ENCODE measurements around the gene IFT43.

The IFT43 gene

DNA sequence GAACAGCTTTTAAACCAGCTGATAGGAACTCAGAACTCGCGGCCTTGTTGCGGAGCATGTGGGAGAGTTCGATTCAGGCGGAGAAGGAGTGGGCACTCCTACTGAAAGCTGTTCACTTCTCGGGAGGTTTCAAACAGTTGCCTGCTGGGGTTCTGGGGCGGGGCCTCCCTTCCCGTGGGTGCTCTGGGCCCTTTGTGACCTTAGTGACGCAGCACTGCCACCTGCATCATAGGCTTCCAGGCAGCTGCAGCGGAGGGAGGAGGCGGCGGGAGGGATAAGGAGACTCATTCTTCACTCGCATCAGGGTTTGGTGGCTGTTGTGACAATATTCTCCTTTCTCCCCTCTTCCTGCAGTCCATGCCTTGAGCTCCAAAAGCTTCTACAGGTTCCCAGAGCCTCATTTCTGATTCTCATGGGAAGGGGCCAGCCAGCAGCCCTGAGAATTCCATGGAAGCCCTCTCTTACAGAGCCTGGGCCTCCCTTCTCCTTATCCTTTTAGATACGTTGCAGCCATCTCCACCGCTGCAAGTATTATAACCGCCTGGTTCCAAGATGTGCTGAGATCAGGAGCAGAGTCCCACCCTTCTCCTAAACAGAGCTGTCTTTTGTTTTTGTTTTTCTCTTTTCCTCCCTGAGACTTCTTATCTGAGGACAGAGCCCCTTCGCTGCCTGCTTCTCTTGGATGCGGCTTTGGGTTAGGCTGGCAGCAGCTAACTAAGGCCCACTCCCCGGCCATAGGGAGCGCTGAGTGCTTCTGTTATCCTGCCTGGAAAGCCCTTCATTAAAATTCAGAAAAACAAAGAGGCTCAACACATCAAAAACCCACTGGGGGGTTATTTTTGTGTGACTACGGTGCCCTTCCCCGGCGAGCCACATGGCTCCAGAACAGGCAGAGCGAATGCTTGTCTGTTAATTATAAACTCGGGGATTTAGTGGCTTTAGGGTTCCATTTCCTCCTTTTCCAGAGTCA lies 98.5 kb downstream of the IFT43 start:
- DNase-seq, result no peak

DNA sequence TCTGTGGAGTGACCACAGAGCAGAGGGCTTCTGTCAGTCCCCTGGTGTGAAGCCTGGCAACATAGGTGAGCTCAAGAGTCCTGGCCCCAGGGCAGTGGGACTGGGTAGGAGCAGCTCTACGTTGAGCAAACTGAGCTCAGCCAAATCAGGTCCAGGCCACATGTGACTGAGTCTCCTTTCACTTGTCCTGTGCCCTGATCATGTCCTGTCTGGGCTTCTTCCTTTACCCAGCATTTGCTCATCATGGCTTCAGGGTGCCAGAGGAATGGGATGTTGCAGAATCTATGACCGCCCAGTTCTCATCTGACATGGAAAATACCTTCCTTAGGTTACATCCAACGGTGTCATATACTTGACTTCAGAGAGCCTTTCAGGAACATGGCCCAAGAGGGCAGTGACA lies 99.8 kb downstream of the IFT43 start:
- no peak for DNase-seq

DNA sequence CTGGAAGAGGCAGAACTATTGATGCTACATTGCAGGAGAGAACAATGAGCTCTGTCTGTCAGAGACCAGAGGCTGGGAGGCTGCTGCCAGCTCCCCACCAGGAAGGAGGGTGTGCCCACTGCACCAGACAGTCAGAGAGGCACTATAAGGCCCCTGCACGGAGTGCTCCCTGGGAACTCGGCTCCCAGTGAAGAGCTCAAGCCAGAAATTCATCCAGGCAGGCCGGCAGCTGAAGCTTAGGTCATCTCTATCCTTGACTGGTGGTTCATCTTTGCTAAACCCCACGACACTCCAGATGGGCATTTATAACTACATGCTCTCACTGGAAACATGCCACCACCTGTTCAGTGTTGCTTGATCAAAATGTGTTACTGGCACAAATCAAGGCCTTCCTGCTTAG lies 101.1 kb downstream of the IFT43 start:
- DNase-seq, result no peak

DNA sequence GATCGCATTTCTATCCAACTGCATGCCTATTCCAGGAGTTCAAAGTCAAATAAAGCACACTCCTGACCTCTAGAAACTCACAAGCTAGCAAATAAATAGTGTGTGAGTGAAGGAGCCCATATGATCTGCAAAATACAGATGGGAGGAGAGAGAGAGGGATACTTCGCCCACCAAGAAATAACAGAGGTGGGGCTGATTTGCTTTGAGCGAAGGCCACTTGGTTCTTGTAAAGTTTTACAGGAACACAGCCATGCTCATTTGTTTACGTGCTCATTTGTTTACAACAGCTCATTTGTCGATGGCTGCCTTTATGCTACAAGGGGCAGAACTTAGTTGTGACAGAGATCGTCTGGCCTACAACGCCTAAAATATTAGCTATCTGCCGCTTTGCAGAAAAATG lies 102.8 kb downstream of the IFT43 start:
- no peak for DNase-seq

DNA sequence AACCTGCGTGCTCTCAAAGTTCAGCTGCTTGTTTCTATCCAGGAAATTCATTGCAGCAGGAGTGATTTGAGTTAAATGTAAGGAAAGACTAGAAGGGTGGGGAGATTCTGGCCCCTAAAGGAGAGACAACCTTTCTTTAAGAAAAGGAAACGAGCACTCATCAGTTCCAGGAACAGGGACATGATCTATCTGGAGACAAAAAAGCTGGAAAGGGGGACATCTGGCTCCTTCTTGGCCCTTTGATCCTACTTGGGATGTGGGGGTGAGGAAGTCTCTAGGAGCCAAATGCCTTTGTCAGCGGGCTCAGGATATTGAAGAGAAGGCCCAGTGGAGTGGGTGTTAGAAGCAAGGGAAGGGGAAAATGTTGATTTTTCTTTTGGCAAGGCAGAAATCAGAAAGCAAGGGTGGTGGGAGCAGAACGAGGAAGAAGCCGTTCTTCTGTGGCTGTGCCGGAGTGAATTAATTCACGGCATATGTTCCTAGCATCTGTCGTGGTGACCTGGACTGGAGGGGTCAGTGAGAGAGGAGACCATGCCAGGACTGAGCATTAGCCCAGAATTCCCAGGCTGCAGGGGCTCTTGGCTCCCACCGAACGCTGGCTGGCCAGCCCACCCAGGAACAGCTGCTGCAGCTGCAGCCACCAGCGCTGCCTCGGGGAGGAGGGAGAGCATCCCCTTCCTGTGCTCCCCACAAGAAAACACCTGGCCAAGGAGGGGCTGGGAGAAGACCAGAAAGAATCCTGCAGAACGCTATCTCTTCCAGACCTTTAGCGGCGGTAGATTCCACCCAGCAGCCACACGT lies 103.4 kb downstream of the IFT43 start:
- DNase-seq, result no peak

DNA sequence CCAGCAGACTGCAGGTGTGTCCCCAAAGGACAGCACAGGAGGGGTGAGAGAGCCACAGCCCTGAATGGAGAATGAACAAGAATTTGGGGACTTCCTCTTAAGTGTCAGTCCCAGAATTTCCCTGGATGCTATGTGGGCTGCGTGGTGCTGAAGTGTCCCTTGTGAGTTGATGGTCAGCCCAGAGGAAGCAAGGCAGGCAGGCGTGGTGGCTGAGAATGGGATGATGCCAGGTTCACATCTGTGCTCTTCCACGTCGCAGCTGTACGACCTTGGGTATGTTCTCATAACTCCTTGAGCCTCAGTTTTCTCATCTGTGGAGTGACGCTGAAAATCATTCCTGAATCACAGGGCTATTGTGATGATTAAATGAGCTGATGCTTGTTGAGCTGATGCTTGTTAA lies 104.0 kb downstream of the IFT43 start:
- DNase-seq, result no peak

DNA sequence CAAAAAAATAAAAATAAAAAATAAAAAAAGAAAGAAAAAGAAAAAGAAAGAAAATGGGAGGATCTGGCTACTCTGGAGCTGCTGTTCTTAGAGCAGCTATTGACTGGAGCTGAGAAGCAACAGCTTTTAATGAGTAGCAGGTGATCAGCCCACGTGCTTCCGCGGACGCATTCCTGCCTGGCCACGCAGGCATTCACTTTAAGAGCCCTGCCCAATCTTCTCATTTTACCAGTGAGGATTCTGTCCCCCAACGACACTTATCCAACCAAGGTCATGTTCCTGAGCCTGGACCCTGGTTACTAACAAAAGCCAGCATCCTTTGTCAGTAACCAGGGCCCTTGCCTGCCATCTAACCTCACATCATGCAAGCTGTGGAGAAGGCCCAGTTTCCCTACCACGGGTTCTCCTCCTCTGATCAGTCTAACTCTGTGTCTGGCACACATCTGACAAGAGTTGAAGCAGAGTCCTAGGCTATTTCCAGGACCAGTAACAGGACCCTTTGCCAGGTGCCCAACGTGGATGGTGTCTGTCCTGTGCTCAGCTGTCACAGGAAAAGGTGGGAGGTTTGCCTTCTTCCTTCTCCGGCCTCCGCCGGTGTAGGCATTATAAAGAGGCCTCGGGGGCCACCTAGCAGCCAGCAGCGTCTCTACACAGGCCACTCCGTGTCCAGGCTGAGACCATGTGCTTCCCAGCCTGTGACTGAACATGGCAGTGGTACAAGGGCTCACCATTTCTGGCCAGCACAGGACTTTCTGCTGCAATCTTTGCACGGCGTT lies 105.2 kb downstream of the IFT43 start:
- no peak for DNase-seq

DNA sequence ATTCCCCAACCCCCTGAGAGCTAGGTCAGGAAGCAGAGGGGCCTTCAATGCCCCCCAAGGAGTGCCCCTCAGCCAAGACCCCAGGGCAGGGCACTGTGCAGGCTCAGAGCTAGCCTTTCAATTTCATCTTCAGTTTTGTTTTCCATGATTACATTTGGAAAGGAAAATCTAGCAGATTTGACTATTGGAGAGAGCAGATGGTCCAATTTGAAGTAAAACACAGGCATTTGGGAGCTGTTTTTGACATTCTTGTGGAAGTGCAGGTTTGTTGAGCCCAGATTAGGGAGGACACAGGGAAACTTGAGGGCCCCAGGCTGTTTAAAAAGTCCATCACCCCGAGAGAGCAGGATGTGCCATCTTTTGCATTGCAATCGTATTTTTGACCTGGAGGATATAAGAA lies 107.5 kb downstream of the IFT43 start:
- no peak for DNase-seq

DNA sequence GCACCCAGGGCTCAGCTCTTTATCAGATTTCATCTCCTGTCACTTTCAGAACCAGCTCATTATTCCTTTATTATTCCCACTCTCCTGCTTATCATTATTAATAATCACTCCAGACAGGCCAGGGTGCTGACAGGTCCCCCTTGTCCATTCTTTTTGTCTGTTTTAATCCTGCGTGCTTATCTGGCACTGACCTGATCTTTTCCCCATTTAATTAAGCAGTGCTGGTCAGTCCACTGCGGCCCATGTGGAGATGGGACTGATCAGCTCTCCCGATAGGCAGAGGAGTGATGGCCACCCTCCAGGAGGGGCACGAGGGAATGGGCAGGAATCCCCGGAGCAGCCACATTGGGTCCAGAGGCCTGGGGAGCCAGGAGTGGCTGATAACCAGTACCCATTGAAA lies 110.7 kb downstream of the IFT43 start:
- DNase-seq, result no peak

DNA sequence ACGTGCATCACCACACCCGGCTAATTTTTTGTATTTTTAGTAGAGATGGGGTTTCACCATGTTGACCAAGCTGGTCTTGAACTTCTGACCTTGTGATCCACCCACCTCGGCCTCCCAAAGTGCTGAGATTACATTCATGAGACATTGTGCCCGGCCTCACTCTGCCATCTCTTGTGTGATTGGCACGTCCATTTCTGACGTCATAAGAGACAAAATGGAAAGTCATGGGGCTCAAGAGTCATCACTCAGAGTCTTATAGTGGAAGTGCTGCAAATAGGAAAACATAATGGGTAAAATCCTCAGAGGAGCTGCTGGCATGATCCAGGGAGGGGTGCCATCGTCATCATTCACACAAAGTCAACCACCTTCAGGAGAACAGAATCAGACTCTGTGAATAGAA lies 112.0 kb downstream of the IFT43 start:
- no peak for DNase-seq

DNA sequence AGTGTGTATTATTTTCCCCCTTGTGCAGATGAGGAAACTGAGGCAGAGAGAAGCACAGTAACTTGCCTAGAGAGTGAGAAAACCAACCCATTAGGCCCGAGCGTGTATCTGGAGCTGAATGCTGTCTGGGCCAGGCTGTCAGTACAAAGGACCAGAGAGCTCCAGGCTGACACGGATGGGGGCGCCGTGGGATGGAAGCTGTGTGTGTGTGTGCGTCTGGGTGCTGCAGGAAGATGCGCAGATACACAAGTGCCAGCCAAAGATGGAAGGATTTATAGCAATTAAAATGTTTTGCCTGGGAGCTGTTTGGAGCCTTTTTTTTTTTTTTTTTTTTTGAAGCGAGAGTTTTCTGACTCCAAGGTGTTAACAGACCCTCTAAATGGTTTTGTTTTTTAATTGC lies 112.5 kb downstream of the IFT43 start:
- DNase-seq, result no peak

DNA sequence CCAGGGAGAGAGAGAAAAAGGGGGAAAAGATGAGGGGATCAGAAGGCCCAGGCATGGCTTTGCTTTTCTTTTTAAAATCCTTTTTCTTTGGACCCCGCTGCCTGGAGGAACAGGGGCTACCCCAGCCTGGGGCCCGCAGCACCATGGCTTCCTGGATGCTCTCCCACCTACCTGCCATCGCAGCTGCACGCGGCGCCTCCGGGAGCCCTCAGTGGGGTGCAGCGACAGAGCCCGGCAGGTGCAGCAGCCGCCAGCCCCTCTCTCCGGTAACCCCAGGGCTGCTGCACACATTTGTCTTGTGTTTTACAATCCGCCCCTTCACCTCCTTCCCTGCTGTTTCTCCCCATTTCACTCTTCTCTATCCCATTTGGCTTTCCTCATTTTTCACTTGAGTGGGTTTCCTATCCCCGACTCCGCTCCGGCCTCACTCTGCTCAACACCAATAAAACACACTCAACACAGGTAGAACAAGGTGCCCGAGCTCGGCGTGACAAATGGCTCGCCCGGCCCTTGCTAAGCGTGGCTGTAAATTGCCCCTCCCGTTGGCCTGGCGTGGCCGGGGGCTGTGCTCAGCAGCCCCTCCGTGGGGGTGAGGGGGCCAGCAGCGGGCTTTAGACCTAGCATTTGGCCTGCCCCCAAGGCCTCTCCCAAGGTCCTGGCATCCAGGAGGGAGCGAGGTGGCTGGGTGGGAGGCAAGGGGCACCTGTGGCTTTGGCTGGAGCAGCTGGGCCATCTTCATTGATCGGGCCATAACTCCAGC lies 113.5 kb downstream of the IFT43 start:
- no peak for DNase-seq

DNA sequence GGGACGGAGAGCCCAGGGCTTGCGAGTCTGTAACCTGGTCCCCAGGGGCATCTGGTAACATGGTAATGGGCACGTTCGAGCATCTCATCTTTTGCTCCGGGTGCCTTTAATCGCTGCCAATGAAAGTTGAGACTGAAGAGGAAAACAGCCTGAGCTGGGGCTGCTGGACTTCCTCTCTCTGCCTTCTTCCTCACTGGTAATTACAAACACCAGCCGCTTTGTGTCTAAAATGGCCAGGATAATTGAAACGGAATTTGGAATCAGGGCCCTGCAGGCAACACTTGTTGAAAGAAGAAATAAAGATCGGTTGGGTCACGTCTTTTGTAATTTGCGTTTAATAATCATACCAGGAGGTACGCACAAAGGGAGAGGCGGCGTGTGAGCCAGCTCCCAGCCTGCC lies 114.7 kb downstream of the IFT43 start:
- no peak for DNase-seq

DNA sequence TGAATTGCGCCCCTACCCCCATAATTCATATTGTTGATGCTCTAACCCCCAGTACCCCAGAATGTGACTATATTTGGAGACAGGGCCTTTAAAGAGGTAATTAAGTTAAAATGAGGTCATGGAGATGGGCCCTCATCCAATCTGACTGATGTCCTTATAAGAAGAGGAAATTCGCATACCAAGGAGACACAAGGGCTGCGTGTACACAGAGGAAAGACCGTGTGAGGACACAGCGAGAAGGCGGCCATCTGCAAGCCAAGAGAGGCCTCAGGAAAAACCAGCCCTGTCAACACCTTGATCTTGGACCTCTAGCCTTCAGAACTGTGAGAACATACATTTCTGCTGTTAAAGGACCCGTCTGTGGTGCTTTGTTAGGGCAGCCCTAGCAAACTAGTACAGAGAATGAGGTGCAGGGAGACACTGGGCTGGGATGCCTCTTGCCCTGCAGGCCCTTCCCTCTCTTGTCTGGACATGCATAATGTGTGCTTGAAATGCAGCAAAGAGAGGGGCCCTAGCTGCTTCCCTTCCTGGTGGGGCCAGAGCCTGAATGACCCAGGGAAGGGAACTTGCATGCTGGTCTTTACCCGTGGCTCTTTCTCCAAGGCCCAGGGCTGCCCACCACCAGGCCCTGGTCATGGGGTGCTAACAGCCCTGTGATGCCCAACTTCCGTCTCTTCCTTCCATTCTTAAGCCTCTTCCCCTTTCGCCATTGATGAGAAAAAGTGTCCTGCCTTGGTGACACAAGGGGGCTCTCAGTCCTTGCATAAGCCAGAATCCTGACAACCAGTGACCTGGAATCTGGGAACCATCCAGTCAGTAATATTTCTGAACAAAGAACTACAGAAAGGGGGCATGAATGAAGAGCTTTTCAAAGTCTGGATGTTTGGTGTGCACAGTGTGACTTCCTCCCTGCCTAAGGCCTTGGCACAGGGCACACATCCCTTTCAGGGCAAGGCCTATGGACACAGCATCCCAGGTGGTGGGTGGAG lies 116.1 kb downstream of the IFT43 start:
- DNase-seq, result no peak

DNA sequence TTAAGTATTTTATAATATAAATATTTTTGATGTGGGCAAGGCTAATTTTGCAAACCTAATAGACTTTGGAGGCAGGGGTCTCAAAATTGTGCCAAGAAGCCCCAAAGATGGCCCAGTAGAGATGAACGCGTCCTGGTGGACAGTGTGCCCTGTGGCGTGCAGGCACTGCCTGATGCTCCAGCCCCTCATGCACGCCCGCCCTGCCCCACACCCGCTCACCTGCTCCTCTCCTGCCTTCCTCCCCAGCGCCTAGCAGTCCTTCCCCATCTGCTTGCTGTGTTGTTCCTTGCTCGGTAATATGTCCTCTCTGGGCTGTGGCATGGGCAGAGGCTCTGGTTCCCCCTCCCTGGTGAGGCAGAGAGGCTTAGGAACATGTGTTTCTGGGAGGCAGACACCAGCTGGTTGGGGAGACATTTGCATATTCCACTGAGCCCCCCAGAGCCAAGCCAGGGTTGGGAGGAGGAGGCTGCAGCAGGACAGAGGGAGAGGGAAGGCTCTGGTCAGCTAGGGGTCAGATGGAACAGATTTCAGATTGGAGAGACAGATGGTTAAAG lies 119.3 kb downstream of the IFT43 start:
- DNase-seq, result no peak

DNA sequence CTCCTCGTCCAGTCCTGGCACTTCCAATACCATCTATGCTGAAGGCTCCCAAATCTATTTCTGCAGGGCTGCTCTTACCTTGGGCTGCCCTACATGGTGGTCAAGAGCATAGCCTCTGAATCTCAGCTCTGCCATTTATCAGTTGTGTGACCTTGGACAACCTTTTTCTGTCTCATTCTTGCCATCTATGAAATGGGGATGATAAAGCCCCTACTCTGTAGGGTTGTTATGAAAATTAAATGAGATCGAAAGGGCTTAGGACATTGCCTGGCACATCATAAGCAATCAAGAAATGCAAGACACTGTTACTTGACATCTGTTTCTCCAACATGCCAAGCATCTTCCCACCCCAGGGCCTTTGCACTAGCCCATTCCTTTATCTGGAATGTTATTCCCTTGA lies 120.6 kb downstream of the IFT43 start:
- no peak for DNase-seq

DNA sequence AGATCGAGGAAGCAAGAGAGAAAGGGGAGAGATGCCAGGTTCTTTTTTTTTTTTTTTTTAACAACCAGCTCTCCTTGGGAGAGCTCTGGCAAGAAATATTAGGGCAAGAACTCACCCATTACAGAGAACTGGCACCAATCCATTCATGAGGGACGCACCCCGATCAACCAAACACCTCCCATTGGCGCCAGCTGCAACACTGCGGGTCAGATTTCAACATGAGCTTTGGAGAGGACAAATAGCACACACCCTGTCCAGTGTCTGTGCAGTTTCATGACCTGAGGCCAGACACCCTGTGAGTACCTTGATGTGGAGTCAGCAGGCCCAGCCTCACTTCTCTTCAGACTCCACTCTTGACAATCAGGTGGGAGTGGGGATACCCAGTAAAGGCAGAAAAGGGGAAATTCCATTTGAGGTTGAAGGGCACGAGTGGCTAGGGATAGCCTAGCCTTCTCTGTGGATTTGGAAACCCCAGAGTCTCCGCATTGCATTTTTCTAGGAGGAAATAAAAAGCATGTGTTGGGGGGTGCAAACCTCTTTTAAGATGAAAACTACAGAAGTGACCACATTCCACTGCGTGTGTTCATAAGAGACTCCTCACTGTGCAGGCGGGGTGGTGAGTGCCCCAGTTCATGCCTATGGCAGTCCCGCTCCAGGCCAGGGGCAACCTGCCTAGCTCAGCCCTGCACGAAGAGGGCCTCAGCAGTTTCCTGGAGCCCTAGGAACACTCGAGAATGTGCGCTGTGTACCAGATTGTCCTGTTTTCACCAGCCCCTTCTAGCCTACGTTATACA lies 123.7 kb downstream of the IFT43 start:
- no peak for DNase-seq

DNA sequence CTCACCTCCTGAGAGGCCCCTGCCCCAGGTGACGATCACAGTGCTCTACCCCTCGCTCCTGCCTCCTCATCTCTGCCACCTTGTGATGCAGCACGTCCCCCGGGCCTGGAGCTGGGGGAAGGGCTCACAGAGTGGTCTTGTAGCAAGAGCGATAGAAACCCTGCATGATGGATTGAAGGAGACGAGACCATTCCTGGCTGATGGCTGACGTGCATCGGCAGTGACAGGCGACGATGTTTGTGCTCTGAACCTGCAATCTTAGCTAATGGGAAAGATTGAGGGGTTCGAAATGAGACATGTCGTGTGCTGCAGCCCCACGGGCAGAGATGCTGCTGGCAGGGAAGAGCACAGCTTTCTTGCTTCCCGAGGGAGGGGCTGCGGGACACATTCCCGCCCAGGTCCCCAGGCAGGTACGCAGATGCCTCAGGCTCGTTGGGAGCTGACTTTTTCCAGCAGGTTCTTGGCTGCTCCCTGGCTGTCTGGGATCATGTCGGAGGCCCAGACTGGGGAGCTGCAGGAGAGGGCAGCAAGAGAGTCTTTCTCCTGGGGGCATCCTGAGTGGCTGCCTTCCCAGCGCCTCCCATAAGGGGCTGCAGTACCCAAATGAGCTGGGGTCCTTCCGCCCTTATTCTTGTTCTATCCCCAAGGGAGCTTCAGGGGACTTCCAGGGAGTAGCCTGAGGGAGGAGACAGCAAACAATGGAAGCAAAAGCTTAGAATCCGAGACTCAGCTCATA lies 127.5 kb downstream of the IFT43 start:
- DNase-seq, result no peak

DNA sequence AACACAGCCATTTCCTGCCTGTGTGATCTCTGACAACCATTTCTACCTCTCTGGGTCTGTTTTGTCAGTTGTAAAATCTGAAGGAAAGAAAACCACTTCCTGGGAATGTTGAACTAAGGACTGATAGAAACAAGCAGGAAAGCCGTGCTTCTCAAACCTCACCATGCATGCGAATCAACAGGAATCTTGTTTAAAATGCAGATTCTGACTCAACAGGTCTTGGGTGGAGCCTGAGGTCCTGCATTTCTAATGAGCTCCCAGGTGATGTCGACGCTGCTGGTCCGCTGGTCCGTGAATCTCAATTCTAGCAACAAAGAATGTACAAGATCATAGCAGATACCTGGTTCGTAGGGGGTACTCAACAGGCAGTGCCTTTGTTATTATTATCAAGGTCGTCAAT lies 128.1 kb downstream of the IFT43 start:
- DNase-seq, result no peak
